Chondrocyte (in vitro differentiated cells): ENCODE measurements around the gene OSBPL6. TPM values are rescaled to one million over a fixed set of nuclear protein-coding genes. Genes with fewer than 3 reads are reported as not detected.

Source experiments
- DNase-seq: peaks from one replicate; pipeline ENCODE4 v3.0.0; 2021; ENCODE audit warnings: mixed read lengths, low spot score
- H3K27ac Mint-ChIP-seq: one replicate; pipeline ENCODE4 v1.8.0; 2021; ENCODE audit warnings: mild to moderate bottlenecking, moderate library complexity, mixed read lengths; ENCODE audit not compliant: unreplicated experiment
- H3K27me3 Mint-ChIP-seq: 2 replicates; pipeline ENCODE4 v1.8.0; 2021; ENCODE audit warnings: low read depth, mixed read lengths
- H3K36me3 Mint-ChIP-seq: 2 replicates; pipeline ENCODE4 v1.8.0; 2021; ENCODE audit warnings: low read depth, mixed read lengths
- H3K4me1 Mint-ChIP-seq: 2 replicates; pipeline ENCODE4 v1.8.0; 2021; ENCODE audit warnings: low read depth, mild to moderate bottlenecking, mixed read lengths
- H3K4me3 Mint-ChIP-seq: one replicate; pipeline ENCODE4 v1.8.0; 2021; ENCODE audit warnings: mild to moderate bottlenecking, moderate library complexity, mixed read lengths; ENCODE audit not compliant: unreplicated experiment
- H3K9me3 Mint-ChIP-seq: 2 replicates; pipeline ENCODE4 v1.8.0; 2021; ENCODE audit warnings: low read depth, mixed read lengths
- CTCF ChIP-seq: fragments of 200-600 bp; sonication (generic); IDR thresholded peaks from 2 replicates; pipeline ENCODE4 v1.5.0; 2021; ENCODE audit warnings: antibody characterized with exemption, mild to moderate bottlenecking, moderate library complexity
- total RNA-seq: library from RNA; stranded (reverse); gene quantifications from 3 replicates; pipeline ENCODE4 v1.2.1, GENCODE V29; 2021

OSBPL6 gene
- total RNA-seq, 1 donor from 2014 or later = 10.3 TPM

- Mint-ChIP-seq H3K4me3 (peak overlapping the region; percentile 81), H3K27ac (peak overlapping the region; percentile 91), H3K4me1 (peaks cover 32% of the 10 kb centered on the region), H3K9me3 (no peaks in the 10 kb centered on the region), H3K36me3 (peaks cover 17% of the 10 kb centered on the region), H3K27me3 (no peaks in the 10 kb centered on the region)
- no peak for DNase-seq
- no peak for TF ChIP-seq CTCF
These were observed 254.8 kb downstream of the OSBPL6 start for GRCh38 chr2:178448968-178449661.

GRCh38 chr2:178449700-178450523, 255.6 kb downstream of the OSBPL6 start:
- no peak for DNase-seq
- H3K4me3 Mint-ChIP-seq = peak overlapping the region; percentile 81
- H3K4me1 Mint-ChIP-seq = peaks cover 32% of the 10 kb centered on the region
- TF ChIP-seq CTCF = no peak
- peak overlapping the region; percentile 91 for H3K27ac Mint-ChIP-seq
- peaks cover 14% of the 10 kb centered on the region for H3K36me3 Mint-ChIP-seq
- no peaks in the 10 kb centered on the region for H3K27me3 Mint-ChIP-seq
- no peaks in the 10 kb centered on the region for H3K9me3 Mint-ChIP-seq

GRCh38 chr2:178450524-178450773, 256.1 kb downstream of the OSBPL6 start:
- H3K9me3 Mint-ChIP-seq = no peaks in the 10 kb centered on the region
- no peak for TF ChIP-seq CTCF
- H3K27ac Mint-ChIP-seq = peak overlapping the region; percentile 91
- peaks cover 32% of the 10 kb centered on the region for H3K4me1 Mint-ChIP-seq
- DNase-seq = no peak
- H3K36me3 Mint-ChIP-seq = peaks cover 11% of the 10 kb centered on the region
- H3K27me3 Mint-ChIP-seq = no peaks in the 10 kb centered on the region
- peak overlapping the region; percentile 81 for H3K4me3 Mint-ChIP-seq

GRCh38 chr2:178450774-178451525, 256.6 kb downstream of the OSBPL6 start, which contains the start of the genes PJVK and PRKRA:
PJVK (plus strand) TSS chr2:178451378; CDS start chr2:178453410, 2,032 bp downstream.
PRKRA (minus strand) TSS chr2:178451175; CDS start chr2:178451030, 145 bp downstream.
- Mint-ChIP-seq H3K4me3 (peak within 1 kb of the TSS; percentile 88), H3K36me3 (peaks cover 11% of the 10 kb centered on the region), H3K27me3 (no peaks in the 10 kb centered on the region), H3K27ac (peak within 1 kb of the TSS; percentile 100), H3K9me3 (no peaks in the 10 kb centered on the region), H3K4me1 (peaks cover 32% of the 10 kb centered on the region)
- peak; percentile 99 for DNase-seq
- peak; percentile 12 for TF ChIP-seq CTCF

GRCh38 chr2:178452334-178452733, 258.0 kb downstream of the OSBPL6 start:
- Mint-ChIP-seq H3K4me1 (peaks cover 32% of the 10 kb centered on the region), H3K4me3 (no peak overlapping the region), H3K36me3 (peaks cover 4% of the 10 kb centered on the region), H3K27me3 (no peaks in the 10 kb centered on the region), H3K27ac (no peak overlapping the region), H3K9me3 (no peaks in the 10 kb centered on the region)
- no peak for DNase-seq
- no peak for TF ChIP-seq CTCF
